GM12878 (cell line): ENCODE measurements around the gene TDP2. TPM values are rescaled to one million over a fixed set of nuclear protein-coding genes. Genes with fewer than 3 reads are reported as not detected.
"Not testable (repeated sequence)": the region's sequence is repeated elsewhere in the genome, so short reads cannot be mapped to it uniquely, and the experiment has no call there.

Experiments
- ATAC-seq: fragments of 200-7000 bp; cut with Tn5 transposase; 3 replicates; pipeline ENCODE4 v1.9.1; 2020; ENCODE audit warnings: mild to moderate bottlenecking, moderate library complexity
- BruUV-seq: library from RNA; stranded (reverse); fragments of 400-500 nt; replicated peaks from 2 replicates; lab custom pipeline; 2021; lab: Mats Ljungman, UMichigan
- CTCF ChIA-PET: fragments of 300-600 bp; sonication (Branson Sonifier 250); formaldehyde crosslinking; extraction: SDS; loops from one replicate; lab custom pipeline; 2021; ENCODE audit warnings: inconsistent platforms; lab: Yijun Ruan, JAX
- POLR2A ChIA-PET: fragments of 350-600 bp; formaldehyde crosslinking; extraction: SDS; loops from one replicate; lab custom pipeline; 2021; ENCODE audit warnings: inconsistent platforms; lab: Charles Lee
- RAD21 ChIA-PET: fragments of 300-600 bp; sonication (Branson Sonifier 250); formaldehyde crosslinking; loops from one replicate; lab custom pipeline; 2023; ENCODE audit warnings: antibody characterized with exemption; ENCODE audit not compliant: unreplicated experiment; lab: Charles Lee
- SMC1A ChIA-PET: fragments of 300-600 bp; sonication (Branson Sonifier 250); formaldehyde crosslinking; loops from one replicate; lab custom pipeline; 2023; ENCODE audit not compliant: unreplicated experiment, uncharacterized antibody; lab: Charles Lee
- DNase-seq: peaks from one replicate; pipeline ENCODE4 v3.0.0-alpha.2; 2011; ENCODE audit warnings: low read depth, low spot score
- FAIRE-seq: peaks from 3 replicates; lab custom pipeline; 2011; peaks lifted over from hg19 to GRCh38; lab: Jason Lieb, UNC
- H2AFZ ChIP-seq: 2 replicates; pipeline ENCODE4 v1.6.0; 2011; ENCODE audit warnings: low read depth, low read length, control low read depth; ENCODE audit not compliant: control insufficient read depth
- H3K27ac ChIP-seq: 2 replicates; pipeline ENCODE4 v1.5.1; 2011; ENCODE audit warnings: control low read depth; ENCODE audit not compliant: control insufficient read depth, insufficient read depth
- H3K27me3 ChIP-seq, 2 experiments: replicated peaks in 1 of 2; 2 replicates each; pipeline versions ENCODE4 v1.6.0 to v1.6.1; 2011; ENCODE audit warnings: low read length in 1 of 2; ENCODE audit not compliant: control insufficient read depth in 2 of 2, insufficient read depth in 2 of 2
- H3K36me3 ChIP-seq, 2 experiments: 2 replicates each; pipeline ENCODE4 v1.5.1; 2011; ENCODE audit warnings: low read length in 1 of 2; ENCODE audit not compliant: control insufficient read depth in 2 of 2, insufficient read depth in 2 of 2
- H3K4me1 ChIP-seq: 2 replicates; pipeline ENCODE4 v1.6.1; 2011; ENCODE audit warnings: mild to moderate bottlenecking, low read length, moderate library complexity, mixed read lengths; ENCODE audit not compliant: control insufficient read depth, insufficient read depth
- H3K4me2 ChIP-seq: 2 replicates; pipeline ENCODE4 v1.6.0; 2011; ENCODE audit warnings: control low read depth; ENCODE audit not compliant: control insufficient read depth, insufficient read depth
- H3K4me3 ChIP-seq: fragments of 200-600 bp; sonication (generic); 2 replicates; pipeline ENCODE4 v1.5.1; 2016
- H3K79me2 ChIP-seq: 2 replicates; pipeline ENCODE4 v1.6.0; 2011; ENCODE audit warnings: low read length; ENCODE audit not compliant: control insufficient read depth, insufficient read depth
- H3K9ac ChIP-seq: 2 replicates; pipeline ENCODE4 v1.8.0; 2011; ENCODE audit warnings: low read length, control low read depth, mixed read lengths; ENCODE audit not compliant: control insufficient read depth, insufficient read depth
- H3K9me3 ChIP-seq: replicated peaks from 3 replicates; pipeline ENCODE4 v1.5.1; 2011; ENCODE audit warnings: mild to moderate bottlenecking, low read length; ENCODE audit not compliant: control insufficient read depth, insufficient read depth
- H4K20me1 ChIP-seq: 2 replicates; pipeline ENCODE4 v1.6.0; 2011; ENCODE audit not compliant: control insufficient read depth, insufficient read depth
- CTCF ChIP-seq, 3 experiments: IDR thresholded peaks in 2 of 3; conservative IDR thresholded peaks in 1 of 3; 2 replicates each; pipeline ENCODE4 v1.5.1; 2011; ENCODE audit warnings: low read depth in 3 of 3, low read length in 3 of 3, mild to moderate bottlenecking in 3 of 3, control low read depth in 2 of 3, moderate library complexity in 2 of 3, inconsistent platforms in 1 of 3, mixed read lengths in 1 of 3; ENCODE audit not compliant: control insufficient read depth in 2 of 3, insufficient read depth in 1 of 3; ENCODE audit errors: extremely low read depth in 1 of 3
- HDGF ChIP-seq: fragments of 450-650 bp; IDR thresholded peaks from 2 replicates; pipeline ENCODE4 v1.6.1; 2016; ENCODE audit warnings: antibody characterized with exemption
- MLLT1 ChIP-seq: fragments of 450-650 bp; IDR thresholded peaks from 2 replicates; pipeline ENCODE4 v1.6.1; 2016; ENCODE audit warnings: mild to moderate bottlenecking
- NBN ChIP-seq: fragments of 450-650 bp; IDR thresholded peaks from 2 replicates; pipeline ENCODE4 v1.6.1; 2016
- NFIC ChIP-seq: IDR thresholded peaks from 2 replicates; pipeline ENCODE4 v1.6.1; 2012; ENCODE audit warnings: low read depth, mild to moderate bottlenecking, inconsistent platforms, low read length, moderate library complexity
- NFYA ChIP-seq: IDR thresholded peaks from 2 replicates; pipeline ENCODE4 v1.6.1; 2011; ENCODE audit warnings: low read depth, mild to moderate bottlenecking, low read length, improper control_type of control experiment, borderline replicate concordance
- RAD21 ChIP-seq: IDR thresholded peaks from 2 replicates; pipeline ENCODE4 v1.6.1; 2011; ENCODE audit warnings: mild to moderate bottlenecking, low read depth, low read length, moderate library complexity; ENCODE audit not compliant: insufficient read depth
- RB1 ChIP-seq: fragments of 450-650 bp; formaldehyde crosslinking; IDR thresholded peaks from 2 replicates; pipeline ENCODE4 v1.6.1; 2017; ENCODE audit warnings: mild to moderate bottlenecking, borderline replicate concordance
- SMC3 ChIP-seq: IDR thresholded peaks from 2 replicates; pipeline ENCODE4 v1.6.1; 2011; ENCODE audit warnings: low read length, improper control_type of control experiment, borderline replicate concordance
- WGBS: methylation state at CpG from one replicate; pipeline ENCODE4 v1.1.6; 2016; ENCODE audit warnings: low lambda C conversion rate; ENCODE audit not compliant: insufficient replicate concordance, insufficient coverage; ENCODE audit errors: missing lambda C conversion rate; 5-methylcytosine and 5-hydroxymethylcytosine counted together
- in situ Hi-C: fragments of 300-500 bp; cut with MboI; formaldehyde crosslinking; loops from 9 replicates; pipeline ENCODE4 v1.14.3; 2018; ENCODE audit warnings: mixed read lengths
- intact Hi-C: fragments of 100-400 bp; cut with micrococcal nuclease; formaldehyde crosslinking; loops from one replicate; pipeline ENCODE4 v1.14.2; 2022; ENCODE audit not compliant: unreplicated experiment
- polyA plus RNA-seq, 11 experiments: library from polyadenylated mRNA; depleted of rRNA in 4 of 11; unstranded in 6 of 11; stranded (reverse) in 5 of 11; fragments of >200 nt; fragmentation: Nextera tagmentation in 4 of 11; fragmentation: Illumina TruSeq in 1 of 11; extraction: Ambion mirVana in 4 of 11; extraction: Trizol in 1 of 11; gene quantifications; 1 replicate in 1 of 11; 2 replicates in 10 of 11; pipeline versions ENCODE4 v1.2.1 to v1.2.3, GENCODE V29; 2011 to 2016; ENCODE audit warnings: inconsistent platforms in 2 of 11, missing spikeins in 2 of 11, low read depth in 1 of 11
- total RNA-seq, 4 experiments: library from RNA; depleted of rRNA in 3 of 4; stranded (reverse); fragments of >200 nt in 3 of 4; fragmentation: Illumina TruSeq in 1 of 4; extraction: Trizol in 1 of 4; gene quantifications; 2 replicates each; pipeline versions ENCODE4 v1.2.1 to v1.2.3, GENCODE V29; 2013 to 2021
- TF ChIP-seq, protein P1 (sequence below): fragments of 450-650 bp; IDR thresholded peaks from 2 replicates; pipeline ENCODE4 v1.6.1; 2017; ENCODE audit warnings: mild to moderate bottlenecking, moderate library complexity

Gene TDP2
- total and polyA plus RNA-seq, 10 of the 15 experiments (the other 5 are each of a cell fraction or from before 2014, with no cell fraction given), result 24.4 to 53.3 (median 38.8) TPM

DNA sequence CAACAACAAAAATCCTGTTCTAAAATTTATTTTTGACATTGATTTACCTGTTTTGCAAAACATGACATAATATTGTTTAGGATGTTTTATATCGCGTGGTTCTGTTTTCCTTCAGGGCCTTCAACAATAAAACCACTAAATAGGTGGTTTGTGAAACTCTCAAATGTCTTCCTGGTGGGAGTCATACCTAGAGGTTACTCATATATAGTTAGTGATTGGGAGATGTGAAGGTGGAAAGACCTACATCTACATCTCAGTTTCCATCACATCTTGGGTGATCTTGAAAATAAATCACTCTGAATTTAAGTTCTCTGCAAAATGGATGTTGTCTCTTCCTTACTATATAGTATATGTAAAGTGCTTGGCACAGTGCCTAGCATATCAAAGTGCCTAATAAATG is 29.4 kb upstream of the TDP2 start (continued):
- TF ChIP-seq NFYA (no peak), NFIC (no peak)
- TF ChIP-seq, protein P1, sequence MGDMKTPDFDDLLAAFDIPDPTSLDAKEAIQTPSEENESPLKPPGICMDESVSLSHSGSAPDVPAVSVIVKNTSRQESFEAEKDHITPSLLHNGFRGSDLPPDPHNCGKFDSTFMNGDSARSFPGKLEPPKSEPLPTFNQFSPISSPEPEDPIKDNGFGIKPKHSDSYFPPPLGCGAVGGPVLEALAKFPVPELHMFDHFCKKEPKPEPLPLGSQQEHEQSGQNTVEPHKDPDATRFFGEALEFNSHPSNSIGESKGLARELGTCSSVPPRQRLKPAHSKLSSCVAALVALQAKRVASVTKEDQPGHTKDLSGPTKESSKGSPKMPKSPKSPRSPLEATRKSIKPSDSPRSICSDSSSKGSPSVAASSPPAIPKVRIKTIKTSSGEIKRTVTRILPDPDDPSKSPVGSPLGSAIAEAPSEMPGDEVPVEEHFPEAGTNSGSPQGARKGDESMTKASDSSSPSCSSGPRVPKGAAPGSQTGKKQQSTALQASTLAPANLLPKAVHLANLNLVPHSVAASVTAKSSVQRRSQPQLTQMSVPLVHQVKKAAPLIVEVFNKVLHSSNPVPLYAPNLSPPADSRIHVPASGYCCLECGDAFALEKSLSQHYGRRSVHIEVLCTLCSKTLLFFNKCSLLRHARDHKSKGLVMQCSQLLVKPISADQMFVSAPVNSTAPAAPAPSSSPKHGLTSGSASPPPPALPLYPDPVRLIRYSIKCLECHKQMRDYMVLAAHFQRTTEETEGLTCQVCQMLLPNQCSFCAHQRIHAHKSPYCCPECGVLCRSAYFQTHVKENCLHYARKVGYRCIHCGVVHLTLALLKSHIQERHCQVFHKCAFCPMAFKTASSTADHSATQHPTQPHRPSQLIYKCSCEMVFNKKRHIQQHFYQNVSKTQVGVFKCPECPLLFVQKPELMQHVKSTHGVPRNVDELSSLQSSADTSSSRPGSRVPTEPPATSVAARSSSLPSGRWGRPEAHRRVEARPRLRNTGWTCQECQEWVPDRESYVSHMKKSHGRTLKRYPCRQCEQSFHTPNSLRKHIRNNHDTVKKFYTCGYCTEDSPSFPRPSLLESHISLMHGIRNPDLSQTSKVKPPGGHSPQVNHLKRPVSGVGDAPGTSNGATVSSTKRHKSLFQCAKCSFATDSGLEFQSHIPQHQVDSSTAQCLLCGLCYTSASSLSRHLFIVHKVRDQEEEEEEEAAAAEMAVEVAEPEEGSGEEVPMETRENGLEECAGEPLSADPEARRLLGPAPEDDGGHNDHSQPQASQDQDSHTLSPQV, result no peak

DNA sequence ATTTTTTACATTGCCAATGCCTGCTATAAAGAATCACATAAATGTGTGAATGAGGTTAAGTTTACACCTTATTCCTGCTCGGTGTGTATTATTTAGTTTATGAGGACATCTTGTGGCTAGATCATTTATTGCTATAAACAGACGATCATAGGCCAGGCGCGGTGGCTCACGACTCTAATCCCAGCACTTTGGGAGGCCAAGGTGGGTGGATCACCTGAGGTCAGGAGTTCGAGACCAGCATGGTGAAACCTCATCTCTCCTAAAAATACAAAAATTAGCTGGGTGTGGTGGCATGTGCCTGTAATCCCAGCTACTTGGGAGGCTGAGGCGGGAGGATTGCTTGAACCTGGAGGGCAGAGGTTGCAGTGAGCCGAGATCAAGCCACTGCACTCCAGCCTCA is 28.9 kb upstream of the TDP2 start:
- ATAC-seq, result peak; percentile 92
- POLR2A ChIA-PET, BruUV-seq: not testable (repeated sequence)
- in situ Hi-C loops, result loop anchor here (5.0 to 10.0 kb wide), 3 partner anchors 113 to 411 kb away; no protein-coding TSS in a partner anchor
- CTCF ChIA-PET, result interaction anchor here (0.7 to 4.8 kb wide), 9 partner anchors 20 to 172 kb away, joined by 3 to 35 read pairs (median 5); no protein-coding TSS in a partner anchor
- TF ChIP-seq RAD21 (peak; percentile 78), NBN (0 out of 2 replicates have a peak, but pooled peaks have one; percentile 25), HDGF (0 out of 2 replicates have a peak, but pooled peaks have one; percentile 50), SMC3 (peak; percentile 43; the same call in 1 of the 2 replicates), MLLT1 (peak; percentile 49; the same call in 1 of the 2 replicates), RB1 (0 out of 2 replicates have a peak, but pooled peaks have one; percentile 18), CTCF (IDR thresholded peaks at IDR 0.05 in 2 of 3, conservative IDR thresholded peaks at IDR 0.05 in 1 of 3; ENCODE audit: control insufficient read depth in 2 of 3, extremely low read depth in 1 of 3, insufficient read depth in 1 of 3, low read depth in 3 of 3, low read length in 3 of 3) (peak; percentile 26 to 59 (median 39); a peak in 5 of 6 replicates)
- TF ChIP-seq, all 136 proteins: peak for 7; not testable (repeated sequence) for 129
- not testable (repeated sequence) for H3K36me3 ChIP-seq, H3K79me2 ChIP-seq, H3K4me3 ChIP-seq, H3K27me3 ChIP-seq, H4K20me1 ChIP-seq, H3K4me1 ChIP-seq, H3K9ac ChIP-seq, FAIRE-seq, H3K9me3 ChIP-seq, H3K4me2 ChIP-seq, DNase-seq, H2AFZ ChIP-seq, H3K27ac ChIP-seq
- 26% methylated on average over 8 of the region's 8 CpGs for WGBS
- SMC1A ChIA-PET, result interaction anchor here (1.2 to 1.5 kb wide), 3 partner anchors 63 to 114 kb away, joined by 3 to 5 read pairs (median 3); no protein-coding TSS in a partner anchor
- intact Hi-C loops, result loop anchor here (1.0 to 2.0 kb wide), 3 partner anchors 114 to 265 kb away; no protein-coding TSS in a partner anchor
- RAD21 ChIA-PET, result interaction anchor here (1.6 kb wide), 1 partner anchor 114 kb away, joined by 9 read pairs; no protein-coding TSS in a partner anchor
